Activated CD4-positive, alpha-beta T cell treated with anti-CD3 and anti-CD28 coated beads, Interleukin-10, Interleukin-2, amounts not matched to agents 100 ng/mL and 50 ng/mL, durations not matched to agents 16 hours and 8 hours (primary cell): ENCODE measurements around the gene DEAF1.

Experiments used
- DNase-seq: peaks from one replicate; pipeline ENCODE4 v3.0.0-alpha.2; 2020

DEAF1 gene

DNA sequence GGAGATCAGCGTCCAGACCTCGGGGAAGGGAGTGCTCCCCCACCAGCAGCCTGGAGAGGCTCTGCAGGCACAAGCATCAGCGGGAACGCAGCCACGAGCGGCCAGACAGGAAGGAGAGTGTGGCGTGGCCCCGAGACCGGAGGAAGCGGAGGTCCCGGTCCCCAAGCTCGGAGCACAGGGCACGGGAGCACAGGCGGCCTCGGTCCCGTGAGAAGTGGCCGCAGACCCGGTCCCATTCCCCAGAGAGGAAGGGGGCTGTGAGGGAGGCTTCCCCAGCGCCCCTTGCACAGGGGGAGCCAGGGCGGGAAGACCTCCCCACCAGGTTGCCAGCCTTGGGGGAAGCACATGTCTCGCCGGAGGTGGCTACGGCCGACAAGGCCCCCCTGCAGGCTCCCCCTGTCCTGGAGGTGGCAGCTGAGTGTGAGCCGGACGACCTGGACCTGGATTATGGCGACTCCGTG is 86.2 kb downstream of the DEAF1 start:
- no peak for DNase-seq

DNA sequence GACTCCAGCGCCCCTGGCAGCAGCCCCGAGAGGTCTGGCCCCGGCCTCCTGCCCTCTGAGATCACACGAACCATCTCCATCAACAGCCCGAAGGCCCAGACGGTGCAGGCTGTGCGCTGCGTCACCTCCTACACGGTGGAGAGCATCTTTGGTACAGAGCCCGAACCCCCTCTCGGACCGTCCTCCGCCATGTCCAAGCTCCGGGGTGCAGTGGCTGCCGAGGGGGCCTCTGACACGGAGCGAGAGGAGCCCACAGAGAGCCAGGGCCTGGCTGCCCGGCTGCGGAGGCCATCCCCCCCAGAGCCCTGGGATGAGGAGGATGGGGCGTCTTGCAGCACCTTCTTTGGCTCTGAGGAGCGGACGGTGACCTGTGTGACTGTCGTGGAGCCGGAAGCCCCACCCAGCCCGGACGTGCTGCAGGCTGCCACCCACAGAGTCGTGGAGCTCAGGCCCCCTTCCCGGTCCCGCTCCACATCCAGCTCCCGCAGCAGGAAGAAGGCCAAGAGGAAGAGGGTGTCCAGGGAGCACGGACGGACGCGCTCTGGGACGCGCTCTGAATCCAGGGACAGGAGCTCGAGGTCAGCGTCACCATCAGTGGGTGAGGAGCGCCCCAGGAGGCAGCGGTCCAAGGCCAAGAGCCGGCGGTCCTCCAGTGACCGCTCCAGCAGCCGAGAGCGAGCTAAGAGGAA is 86.9 kb downstream of the DEAF1 start:
- DNase-seq, result no peak

DNA sequence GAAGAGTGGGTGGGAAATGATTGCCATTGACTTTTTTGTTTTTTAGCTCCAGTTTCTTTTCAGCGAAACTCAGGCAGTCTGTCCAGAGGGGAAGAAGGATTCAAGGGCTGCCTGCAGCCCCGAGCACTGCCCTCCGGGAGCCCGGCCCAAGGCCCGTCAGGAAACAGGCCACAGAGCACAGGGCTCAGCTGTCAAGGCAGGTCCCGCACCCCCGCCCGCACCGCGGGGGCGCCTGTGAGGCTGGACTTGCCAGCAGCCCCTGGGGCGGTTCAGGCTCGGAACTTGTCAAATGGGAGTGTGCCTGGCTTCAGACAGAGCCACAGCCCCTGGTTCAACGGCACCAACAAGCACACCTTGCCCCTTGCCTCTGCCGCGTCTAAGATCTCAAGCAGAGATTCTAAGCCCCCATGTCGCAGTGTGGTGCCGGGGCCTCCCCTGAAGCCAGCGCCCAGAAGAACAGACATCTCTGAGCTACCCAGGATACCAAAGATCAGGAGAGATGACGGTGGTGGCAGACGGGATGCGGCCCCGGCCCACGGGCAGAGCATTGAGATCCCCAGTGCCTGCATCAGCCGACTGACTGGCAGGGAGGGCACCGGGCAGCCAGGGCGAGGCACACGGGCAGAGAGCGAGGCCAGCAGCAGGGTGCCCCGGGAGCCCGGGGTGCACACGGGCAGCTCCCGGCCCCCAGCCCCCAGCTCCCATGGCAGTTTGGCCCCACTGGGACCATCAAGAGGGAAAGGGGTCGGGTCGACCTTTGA is 87.8 kb downstream of the DEAF1 start:
- DNase-seq, result no peak

DNA sequence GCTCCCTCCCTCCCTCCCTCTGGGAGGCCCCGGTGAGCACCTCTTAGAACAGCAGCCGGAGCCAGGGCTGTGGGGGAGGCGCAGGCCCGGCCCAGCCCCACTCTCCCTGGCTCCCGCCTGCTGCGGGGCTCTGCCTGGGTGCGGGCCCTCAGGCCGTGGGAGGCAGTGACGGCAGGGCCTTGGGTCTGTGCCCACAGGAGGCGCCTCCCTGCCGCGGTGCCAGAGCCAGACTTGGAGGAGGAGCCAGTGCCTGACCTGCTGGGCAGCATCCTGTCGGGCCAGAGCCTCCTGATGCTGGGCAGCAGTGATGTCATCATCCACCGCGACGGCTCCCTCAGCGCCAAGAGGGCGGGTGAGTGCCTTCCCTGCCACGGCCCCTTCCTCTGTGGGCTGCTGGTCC is 88.8 kb downstream of the DEAF1 start:
- no peak for DNase-seq

DNA sequence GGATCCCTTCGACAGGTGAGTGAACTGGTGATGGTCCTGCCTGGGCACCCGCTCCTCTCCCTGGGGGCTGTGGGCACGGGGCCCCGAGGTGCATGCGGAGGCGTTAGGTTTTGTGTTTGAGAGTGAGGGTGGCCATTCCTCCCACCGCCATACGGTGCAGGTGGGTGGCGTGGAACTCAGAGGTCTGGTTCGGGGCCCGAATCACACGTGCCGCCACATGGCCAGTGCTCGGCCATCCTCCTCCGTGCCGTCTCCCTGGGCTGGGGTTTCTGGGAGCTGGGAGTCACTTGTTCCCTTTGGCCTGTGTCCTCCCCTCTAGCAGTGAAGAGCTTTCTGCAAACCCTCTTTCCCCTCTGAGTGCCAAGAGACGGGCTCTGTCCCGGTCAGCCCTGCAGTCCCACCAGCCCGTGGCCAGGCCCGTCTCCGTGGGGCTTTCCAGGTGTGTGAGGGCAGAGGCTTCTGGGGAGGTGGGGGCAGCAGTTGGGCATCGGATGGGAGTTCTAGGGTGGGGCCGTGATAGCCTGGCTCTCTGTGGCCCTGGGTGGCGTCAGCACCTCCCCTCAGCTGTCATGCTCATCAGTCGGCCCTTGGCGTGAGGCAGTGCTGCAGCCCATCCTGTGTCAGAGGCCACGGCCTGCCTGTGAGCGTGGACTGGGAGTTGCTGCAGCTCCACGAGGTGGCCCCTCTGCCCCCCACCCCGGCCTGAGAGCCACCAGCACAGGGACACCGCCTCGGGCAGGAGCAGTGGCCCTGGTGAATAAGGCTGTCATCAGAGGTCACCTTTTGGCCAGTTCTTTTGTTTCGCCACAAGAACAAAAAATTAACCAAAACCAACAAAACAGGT is 89.5 kb downstream of the DEAF1 start:
- no peak for DNase-seq

DNA sequence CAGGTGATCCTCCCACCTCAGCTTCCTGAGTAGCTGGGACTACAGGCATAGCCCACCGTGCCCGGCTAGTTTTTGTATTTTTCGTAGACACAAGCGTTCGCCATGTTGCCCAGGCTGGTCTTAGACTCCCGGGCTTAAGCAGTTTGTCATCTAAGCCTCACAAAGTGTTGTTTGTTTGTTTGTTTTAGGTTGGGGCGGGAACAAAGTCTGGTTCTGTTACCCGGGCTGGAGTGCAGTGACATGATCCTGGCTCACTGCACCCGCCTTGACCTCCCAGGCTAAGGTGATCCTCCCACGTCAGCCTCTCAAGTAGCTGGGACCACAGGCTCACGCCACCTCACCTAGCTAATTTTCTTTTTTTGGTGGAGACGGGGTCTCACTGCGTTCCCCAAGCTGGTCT is 91.9 kb downstream of the DEAF1 start:
- DNase-seq, result no peak

DNA sequence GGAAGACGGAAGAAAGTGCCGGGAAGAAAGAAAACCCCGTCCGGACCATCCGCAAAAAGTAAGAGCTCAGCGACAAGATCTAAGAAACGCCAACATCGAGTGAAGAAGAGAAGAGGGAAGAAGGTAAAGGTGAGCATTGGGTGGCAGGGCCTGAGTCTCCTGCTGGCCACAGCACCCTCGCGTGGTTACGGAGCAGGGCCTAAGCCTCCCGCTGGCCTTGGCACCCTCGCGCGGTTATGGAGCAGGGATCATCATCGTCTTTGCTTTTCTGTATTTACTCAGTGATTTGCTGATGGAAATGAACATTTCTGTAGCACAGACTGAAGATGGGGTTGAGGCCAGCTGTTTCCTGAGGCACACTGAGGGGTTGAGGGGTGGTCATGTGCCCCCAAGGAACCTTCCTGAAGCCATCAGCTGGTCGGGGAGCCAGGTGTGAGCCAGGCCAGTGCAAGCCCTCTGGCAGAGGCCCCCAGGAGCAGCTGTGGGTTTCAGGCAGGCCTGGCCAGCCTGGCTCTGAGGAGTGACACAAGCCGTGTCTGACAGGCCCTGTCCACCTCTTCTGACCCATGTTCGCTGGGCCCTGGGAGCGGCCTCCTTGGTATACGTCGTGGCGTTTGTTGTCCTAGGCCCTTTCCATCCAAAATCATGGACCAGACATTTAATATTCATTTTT is 93.3 kb downstream of the DEAF1 start:
- DNase-seq, result no peak

DNA sequence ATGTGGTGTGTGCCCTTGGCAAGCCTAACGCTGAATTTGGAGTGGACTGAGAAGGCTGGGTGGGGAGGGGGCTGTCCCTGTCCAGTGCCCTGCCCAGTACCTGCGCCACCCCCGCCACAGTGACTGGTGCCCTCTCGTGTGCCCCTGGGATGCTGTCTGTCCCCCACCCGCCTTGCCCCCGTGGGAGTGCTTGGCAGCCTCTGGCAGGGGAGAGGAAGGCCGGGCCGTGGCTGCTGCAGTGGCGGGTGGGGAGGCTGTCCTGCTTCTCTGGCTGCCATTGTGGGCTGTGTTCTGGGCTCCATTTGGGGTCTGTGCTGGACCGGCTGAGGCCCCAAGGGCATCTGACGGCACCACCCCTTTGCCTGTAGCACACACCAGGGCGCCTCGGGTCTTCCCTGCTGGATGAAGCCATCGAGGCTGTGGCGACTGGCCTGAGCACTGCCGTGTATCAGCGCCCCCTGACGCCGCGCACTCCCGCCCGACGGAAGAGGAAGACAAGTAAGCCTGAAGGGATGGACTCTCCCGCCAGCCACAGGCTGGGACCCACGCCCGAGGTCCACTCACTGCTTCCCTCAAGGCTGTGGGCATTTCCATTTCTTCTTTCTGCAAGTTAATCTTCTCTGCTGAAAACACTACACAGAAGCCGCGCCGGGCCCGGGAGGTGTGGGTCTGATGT is 96.9 kb downstream of the DEAF1 start:
- no peak for DNase-seq

DNA sequence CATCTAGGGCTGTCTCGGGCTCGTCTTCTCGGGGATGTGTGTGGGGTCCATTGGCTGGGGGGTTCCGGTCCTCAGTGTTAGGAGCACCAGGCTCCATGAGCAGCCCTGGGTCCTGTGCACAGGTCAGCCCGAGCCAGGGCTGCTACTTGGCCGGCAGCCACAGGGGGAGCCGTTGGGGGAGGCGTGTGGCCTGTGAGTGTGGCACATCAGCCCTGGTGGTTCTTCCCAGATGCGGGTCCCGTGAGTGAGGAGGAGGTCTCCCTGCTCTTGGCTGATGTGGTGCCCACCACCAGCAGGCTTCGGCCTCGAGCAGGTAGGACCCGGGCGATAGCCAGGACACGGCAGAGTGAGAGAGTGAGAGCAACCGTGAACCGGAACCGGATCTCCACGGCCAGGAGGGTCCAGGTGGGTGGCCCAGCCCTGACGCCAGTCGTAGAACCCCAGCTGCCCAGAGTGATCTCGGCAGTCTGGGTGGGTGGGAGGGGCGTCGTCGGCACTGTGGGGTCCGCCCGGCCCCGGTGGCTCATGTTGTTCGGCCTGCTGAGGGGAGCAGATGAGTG is 97.8 kb downstream of the DEAF1 start:
- DNase-seq, result no peak

DNA sequence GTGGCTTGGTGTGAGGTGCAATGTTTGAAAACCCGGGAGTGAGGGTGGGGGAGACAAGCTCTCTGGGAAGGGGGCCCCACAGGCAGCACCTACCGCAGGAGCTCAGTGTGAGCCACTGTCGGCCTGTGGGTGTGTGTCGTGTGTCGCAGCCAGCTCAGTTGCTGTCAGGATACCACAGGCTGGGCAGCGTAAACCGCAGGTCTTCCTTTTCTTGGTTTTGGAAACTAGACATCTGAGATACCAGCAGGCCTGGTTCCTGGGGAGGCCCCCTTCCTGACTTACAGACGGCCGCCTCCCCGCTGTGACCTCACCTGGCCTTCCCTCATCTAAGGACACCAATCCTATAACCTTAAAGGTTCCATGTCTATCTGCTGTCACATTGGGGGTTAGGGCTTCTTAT is 98.6 kb downstream of the DEAF1 start:
- DNase-seq, result peak; percentile 40

DNA sequence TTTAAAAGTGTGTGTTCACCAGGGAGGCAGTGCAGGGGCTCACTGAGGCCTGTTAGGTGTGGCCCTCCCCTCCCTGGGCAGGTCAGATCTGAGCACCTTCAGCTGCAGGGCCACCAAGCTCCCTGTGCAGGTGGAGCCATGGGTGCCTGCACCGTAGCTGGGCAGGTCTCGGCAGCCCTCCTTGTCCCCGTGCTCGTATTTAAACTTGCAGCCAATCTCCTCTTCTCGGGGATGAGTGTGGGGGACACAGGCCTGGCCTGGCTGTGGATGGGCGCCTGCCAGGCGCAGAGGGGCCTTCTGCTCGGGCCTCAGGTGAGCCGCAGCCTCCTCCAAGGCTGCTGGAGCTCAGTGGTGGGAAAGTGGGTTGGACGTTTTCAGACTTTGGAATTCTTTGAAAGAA is 99.6 kb downstream of the DEAF1 start:
- DNase-seq, result no peak
